Testis (tissue), 3 donors: ENCODE results near the gene WBP1. TPM values are rescaled to one million over a fixed set of nuclear protein-coding genes. Genes with fewer than 3 reads are reported as not detected.
A peak's percentile ranks its signal among the peaks of the same experiment; 100 is the strongest.

ENCODE experiments used
- DNase-seq: peaks from one replicate; pipeline ENCODE4 v3.0.0-alpha.2; 2019
- H3K27ac ChIP-seq, 2 donors: fragments of 200-600 bp; sonication (generic); one replicate each; pipeline ENCODE4 v1.5.1; 2019
- H3K27me3 ChIP-seq: fragments of 200-600 bp; sonication (generic); one replicate; pipeline ENCODE4 v1.5.1; 2019
- H3K36me3 ChIP-seq: fragments of 200-600 bp; sonication (generic); one replicate; pipeline ENCODE4 v1.5.1; 2017; ENCODE audit warnings: low read depth; ENCODE audit errors: missing control alignments
- H3K4me1 ChIP-seq: fragments of 200-600 bp; sonication (generic); one replicate; pipeline ENCODE4 v1.5.1; 2019
- H3K4me3 ChIP-seq, 2 donors: fragments of 200-600 bp; sonication (generic); one replicate each; pipeline ENCODE4 v1.5.1; 2017 to 2019
- H3K9me3 ChIP-seq: fragments of 200-600 bp; sonication (generic); one replicate; pipeline ENCODE4 v1.5.1; 2017
- CTCF ChIP-seq, 3 experiments: fragments of 450-650 bp in 2 of 3; fragments of 200-600 bp in 1 of 3; sonication (generic) in 1 of 3; IDR thresholded peaks; one replicate each; pipeline ENCODE4 v1.5.1; 2016 to 2019; ENCODE audit warnings: antibody characterized with exemption in 3 of 3, mild to moderate bottlenecking in 2 of 3, moderate library complexity in 1 of 3
- POLR2A ChIP-seq: fragments of 450-650 bp; IDR thresholded peaks from one replicate; pipeline ENCODE4 v1.6.1; 2017; ENCODE audit warnings: antibody characterized with exemption, mild to moderate bottlenecking, moderate library complexity
- WGBS, 2 donors: methylation state at CpG; one replicate each; pipeline ENCODE4 v1.1.5; 2018; 5-methylcytosine and 5-hydroxymethylcytosine counted together
- intact Hi-C: fragments of 100-400 bp; cut with DNase I; formaldehyde crosslinking; loops from one replicate; pipeline ENCODE4 v1.15.1; 2023; ENCODE audit warnings: low total_unique reads
- polyA plus RNA-seq: library from polyadenylated mRNA; stranded (reverse); fragments of 350-450 nt; fragmentation: Illumina TruSeq; extraction: RNeasy Lipid Tissue Mini Kit (QIAGEN cat#74804); gene quantifications from one replicate; pipeline ENCODE4 v1.2.3, GENCODE V29; 2014; ENCODE audit warnings: low read depth, low replicate concordance; ENCODE audit not compliant: insufficient read depth
- total RNA-seq, 2 donors: library from RNA; depleted of rRNA; stranded (reverse); fragments of >200 nt; gene quantifications; one replicate each; pipeline ENCODE4 v1.2.3, GENCODE V29; 2016

The WBP1 gene
- total and polyA plus RNA-seq, 3 donors from 2014 or later, result 73.8 to 84.3 (median 80.8) TPM

- Histone ChIP-seq H3K36me3 (no peaks in the 10 kb centered on the region), H3K9me3 (no peaks in the 10 kb centered on the region), H3K4me3 (peak overlapping the region in 1 of 2 donors; percentile 32), H3K27ac (no peak overlapping the region), H3K4me1 (peaks cover 18% of the 10 kb centered on the region), H3K27me3 (no peaks in the 10 kb centered on the region)
- no peak for DNase-seq
- TF ChIP-seq CTCF (IDR thresholded peaks at IDR 0.05) (no peak), POLR2A (no peak)
- WGBS, 2 donors, result 1 to 2% methylated on average over 39 to 41 of the region's 41 CpGs
- intact Hi-C loops, result no loop called here
These were observed 40.4 kb downstream of the WBP1 start for GRCh38 chr2:74498500-74499266.

- intact Hi-C loops, result no loop called here
- Histone ChIP-seq H3K4me3 (peak within 1 kb of the TSS; percentile 18 to 32), H3K9me3 (no peaks in the 10 kb centered on the region), H3K36me3 (no peaks in the 10 kb centered on the region), H3K27me3 (no peaks in the 10 kb centered on the region), H3K27ac (no peak within 1 kb of the TSS), H3K4me1 (peaks cover 18% of the 10 kb centered on the region)
- no peak for TF ChIP-seq CTCF (IDR thresholded peaks at IDR 0.05)
- TF ChIP-seq POLR2A, result no peak
- WGBS, 2 donors, result 0 to 4% methylated on average over 36 to 55 of the region's 65 CpGs
- DNase-seq, result peak; percentile 39
These were observed 41.2 kb downstream of the WBP1 start, which contains the start of gene LBX2 for GRCh38 chr2:74499267-74499939. TSS of gene LBX2 (minus strand) at chr2:74499603. CDS start at chr2:74499537, 66 bp downstream.

DNA sequence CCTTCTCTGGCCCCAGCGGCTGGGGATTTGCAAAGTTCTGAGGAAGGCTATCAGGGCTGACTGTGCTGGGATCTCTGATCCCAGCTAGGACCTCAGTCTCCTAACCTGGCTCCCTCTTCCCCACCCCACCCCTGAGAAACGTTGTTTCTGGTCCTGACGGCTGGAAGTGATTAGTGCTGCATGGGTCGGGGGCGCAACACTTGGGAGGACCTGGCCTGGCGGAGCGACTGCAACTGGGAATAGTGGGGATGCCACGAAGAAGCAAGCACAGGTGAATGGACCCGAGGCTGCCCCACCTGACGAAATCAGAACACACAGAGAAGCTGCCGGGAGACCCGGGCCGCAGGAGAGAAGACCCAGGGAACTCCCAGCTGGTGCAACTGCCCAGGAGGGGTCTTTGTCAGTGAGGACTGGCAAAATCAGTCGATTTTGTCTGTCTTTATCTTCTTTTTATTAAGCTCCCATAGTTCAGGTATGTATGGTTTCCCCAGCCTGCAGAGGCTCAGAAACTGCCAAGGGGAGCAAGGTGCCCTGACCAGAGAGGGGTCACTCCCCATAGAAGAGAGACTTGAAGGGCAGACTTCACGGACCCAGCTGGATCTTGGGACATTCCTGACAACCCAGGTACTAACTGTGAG, 41.8 kb downstream of the WBP1 start:
- intact Hi-C loops, result no loop called here
- H3K27me3 ChIP-seq, result no peaks in the 10 kb centered on the region
- TF ChIP-seq POLR2A (no peak), CTCF (IDR thresholded peaks at IDR 0.05) (no peak)

GRCh38 chr2:74500578-74500946, 42.3 kb downstream of the WBP1 start:
- no peaks in the 10 kb centered on the region for H3K9me3 ChIP-seq
- no peak for DNase-seq
- H3K36me3 ChIP-seq, result peaks cover 4% of the 10 kb centered on the region
- H3K4me1 ChIP-seq, result peaks cover 18% of the 10 kb centered on the region
- no peak overlapping the region for H3K4me3 ChIP-seq
- no peaks in the 10 kb centered on the region for H3K27me3 ChIP-seq
- H3K27ac ChIP-seq, result no peak overlapping the region
- intact Hi-C loops, result no loop called here
- TF ChIP-seq POLR2A (no peak), CTCF (IDR thresholded peaks at IDR 0.05) (no peak)

More for the DNA sequence above, 41.8 kb downstream of the WBP1 start:
- Histone ChIP-seq H3K4me3 (no peak overlapping the region), H3K9me3 (no peaks in the 10 kb centered on the region), H3K27ac (no peak overlapping the region), H3K36me3 (peaks cover 4% of the 10 kb centered on the region), H3K4me1 (peaks cover 18% of the 10 kb centered on the region)
- 37 to 38% methylated on average over 11 to 15 of the region's 15 CpGs for WGBS, 2 donors
- no peak for DNase-seq
